Mammary epithelial cell (primary cell): Measurements from ENCODE around the gene EIF2D.

Experiments
- CTCF ChIP-seq, 2 donors: IDR thresholded peaks in 1 of 2; conservative IDR thresholded peaks in 1 of 2; 2 replicates each; pipeline ENCODE4 v1.5.1; 2011 to 2012; ENCODE audit warnings: inconsistent platforms in 2 of 2, low read length in 2 of 2, mild to moderate bottlenecking in 2 of 2, control low read depth in 1 of 2, low read depth in 1 of 2; ENCODE audit not compliant: insufficient read depth in 1 of 2; ENCODE audit errors: extremely low read depth in 1 of 2
- EZH2 ChIP-seq: IDR thresholded peaks from 2 replicates; pipeline ENCODE4 v1.6.1; 2012; ENCODE audit warnings: low read length, inconsistent platforms, borderline replicate concordance

DNA sequence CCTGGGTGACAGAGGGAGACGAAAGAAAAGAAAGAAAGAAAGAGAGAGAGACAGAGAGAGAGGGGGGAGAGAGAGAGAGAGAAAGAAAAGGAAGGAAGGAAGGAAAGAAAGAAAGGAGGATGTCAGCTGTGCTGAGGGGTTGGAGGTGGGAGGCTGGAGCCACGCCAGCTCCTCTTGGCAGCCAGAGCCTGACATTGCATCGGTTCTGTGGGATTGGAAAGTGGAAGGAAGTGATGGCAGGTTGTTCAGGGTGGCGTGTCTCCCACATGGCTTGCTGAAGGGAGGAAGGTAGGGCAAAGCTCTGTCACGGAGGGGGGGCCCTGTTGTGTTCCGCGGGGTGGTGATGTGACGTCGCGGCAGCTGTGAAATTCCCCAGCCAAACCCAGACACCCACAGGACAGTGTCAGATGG, 30.7 kb downstream of the EIF2D start:
- TF ChIP-seq CTCF (conservative IDR thresholded peaks at IDR 0.05 in 1 of 2, IDR thresholded peaks at IDR 0.05 in 1 of 2; ENCODE audit: extremely low read depth in 1 of 2, insufficient read depth in 1 of 2, low read depth in 1 of 2, low read length in 2 of 2) = no peak
- TF ChIP-seq EZH2 = no peak
